HL-60 (cell line): ENCODE measurements around the gene BCAS3.
"Not testable (repeated sequence)": the region's sequence is repeated elsewhere in the genome, so short reads cannot be mapped to it uniquely, and the experiment has no call there.

Experiments
- DNase-seq, 2 experiments: peaks; one replicate each; pipeline ENCODE4 v3.0.0-alpha.2; 2010 to 2020; ENCODE audit warnings: low read depth in 1 of 2, low spot score in 1 of 2
- H3K27ac ChIP-seq: fragments of 250-450 bp; sonication (Bioruptor Pico); replicated peaks from 2 replicates; pipeline ENCODE4 v1.5.1; 2020; ENCODE audit warnings: mild to moderate bottlenecking, moderate library complexity
- H3K27me3 ChIP-seq: fragments of 250-450 bp; sonication (Bioruptor Pico); 2 replicates; pipeline ENCODE4 v1.5.1; 2021; ENCODE audit warnings: mild to moderate bottlenecking, moderate library complexity; ENCODE audit not compliant: insufficient read depth, poor library complexity, severe bottlenecking
- H3K4me3 ChIP-seq: replicated peaks from 2 replicates; pipeline ENCODE4 v1.5.1; 2011; ENCODE audit warnings: mild to moderate bottlenecking, control low read depth, low read length; ENCODE audit not compliant: insufficient read depth
- GABPA ChIP-seq: IDR thresholded peaks from 2 replicates; pipeline ENCODE4 v1.6.1; 2012; ENCODE audit warnings: low read depth
- POLR2AphosphoS5 ChIP-seq: IDR thresholded peaks from 2 replicates; pipeline ENCODE4 v1.6.1; 2012; ENCODE audit warnings: low read depth
- SPI1 ChIP-seq: IDR thresholded peaks from 2 replicates; pipeline ENCODE4 v1.6.1; 2012; ENCODE audit warnings: low read depth, mild to moderate bottlenecking, borderline replicate concordance
- TF ChIP-seq, protein P1 (sequence below): IDR thresholded peaks from one replicate; pipeline ENCODE4 v1.5.1; 2011; ENCODE audit warnings: low read length, control low read depth, inconsistent platforms; ENCODE audit not compliant: insufficient read depth
- TF ChIP-seq, protein P2 (sequence below): IDR thresholded peaks from 2 replicates; pipeline ENCODE4 v1.6.1; 2012; ENCODE audit warnings: low read depth; ENCODE audit not compliant: insufficient replicate concordance

BCAS3 gene

DNA sequence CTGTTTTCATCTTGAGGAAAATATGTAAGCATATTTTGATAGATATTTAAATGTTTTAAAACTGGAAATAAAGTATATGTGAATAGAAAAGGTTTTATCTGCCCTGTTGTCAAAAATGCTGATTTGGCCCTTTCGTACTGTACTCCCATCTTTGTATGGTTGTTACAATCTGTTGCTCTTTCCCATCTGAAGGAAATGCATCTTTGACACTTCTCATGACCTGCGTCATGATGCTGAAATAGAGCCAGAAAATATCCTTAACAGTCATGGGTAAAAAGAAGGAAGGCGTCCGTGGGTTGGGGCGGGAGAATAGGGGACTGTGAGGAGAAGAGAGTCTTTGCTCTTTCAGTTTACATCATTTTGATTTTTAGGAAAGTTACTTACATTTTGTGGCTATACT is 327.7 kb downstream of the BCAS3 start:
- H3K27ac ChIP-seq, result no peak overlapping the region
- H3K4me3 ChIP-seq, result no peak overlapping the region
- no peak for DNase-seq

DNA sequence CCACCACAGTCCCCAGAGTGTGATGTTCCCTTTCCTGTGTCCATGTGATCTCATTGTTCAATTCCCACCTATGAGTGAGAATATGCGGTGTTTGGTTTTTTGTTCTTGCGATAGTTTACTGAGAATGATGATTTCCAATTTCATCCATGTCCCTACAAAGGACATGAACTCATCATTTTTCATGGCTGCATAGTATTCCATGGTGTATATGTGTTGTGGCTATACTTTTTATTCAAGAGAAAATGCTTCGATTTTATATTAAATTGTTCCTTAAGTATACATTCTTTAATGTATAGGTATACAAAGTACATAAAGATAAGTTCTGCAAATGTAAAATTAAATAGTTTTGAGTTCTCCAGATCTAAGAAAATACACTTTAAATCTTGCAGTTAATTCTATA is 328.3 kb downstream of the BCAS3 start:
- not testable (repeated sequence) for DNase-seq, H3K27me3 ChIP-seq, H3K27ac ChIP-seq, H3K4me3 ChIP-seq

More for the DNA sequence above, 327.7 kb downstream of the BCAS3 start:
- TF ChIP-seq SPI1 (no peak), GABPA (no peak), POLR2AphosphoS5 (no peak)
- TF ChIP-seq, protein P1, sequence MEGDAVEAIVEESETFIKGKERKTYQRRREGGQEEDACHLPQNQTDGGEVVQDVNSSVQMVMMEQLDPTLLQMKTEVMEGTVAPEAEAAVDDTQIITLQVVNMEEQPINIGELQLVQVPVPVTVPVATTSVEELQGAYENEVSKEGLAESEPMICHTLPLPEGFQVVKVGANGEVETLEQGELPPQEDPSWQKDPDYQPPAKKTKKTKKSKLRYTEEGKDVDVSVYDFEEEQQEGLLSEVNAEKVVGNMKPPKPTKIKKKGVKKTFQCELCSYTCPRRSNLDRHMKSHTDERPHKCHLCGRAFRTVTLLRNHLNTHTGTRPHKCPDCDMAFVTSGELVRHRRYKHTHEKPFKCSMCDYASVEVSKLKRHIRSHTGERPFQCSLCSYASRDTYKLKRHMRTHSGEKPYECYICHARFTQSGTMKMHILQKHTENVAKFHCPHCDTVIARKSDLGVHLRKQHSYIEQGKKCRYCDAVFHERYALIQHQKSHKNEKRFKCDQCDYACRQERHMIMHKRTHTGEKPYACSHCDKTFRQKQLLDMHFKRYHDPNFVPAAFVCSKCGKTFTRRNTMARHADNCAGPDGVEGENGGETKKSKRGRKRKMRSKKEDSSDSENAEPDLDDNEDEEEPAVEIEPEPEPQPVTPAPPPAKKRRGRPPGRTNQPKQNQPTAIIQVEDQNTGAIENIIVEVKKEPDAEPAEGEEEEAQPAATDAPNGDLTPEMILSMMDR, result no peak
- TF ChIP-seq, protein P2, sequence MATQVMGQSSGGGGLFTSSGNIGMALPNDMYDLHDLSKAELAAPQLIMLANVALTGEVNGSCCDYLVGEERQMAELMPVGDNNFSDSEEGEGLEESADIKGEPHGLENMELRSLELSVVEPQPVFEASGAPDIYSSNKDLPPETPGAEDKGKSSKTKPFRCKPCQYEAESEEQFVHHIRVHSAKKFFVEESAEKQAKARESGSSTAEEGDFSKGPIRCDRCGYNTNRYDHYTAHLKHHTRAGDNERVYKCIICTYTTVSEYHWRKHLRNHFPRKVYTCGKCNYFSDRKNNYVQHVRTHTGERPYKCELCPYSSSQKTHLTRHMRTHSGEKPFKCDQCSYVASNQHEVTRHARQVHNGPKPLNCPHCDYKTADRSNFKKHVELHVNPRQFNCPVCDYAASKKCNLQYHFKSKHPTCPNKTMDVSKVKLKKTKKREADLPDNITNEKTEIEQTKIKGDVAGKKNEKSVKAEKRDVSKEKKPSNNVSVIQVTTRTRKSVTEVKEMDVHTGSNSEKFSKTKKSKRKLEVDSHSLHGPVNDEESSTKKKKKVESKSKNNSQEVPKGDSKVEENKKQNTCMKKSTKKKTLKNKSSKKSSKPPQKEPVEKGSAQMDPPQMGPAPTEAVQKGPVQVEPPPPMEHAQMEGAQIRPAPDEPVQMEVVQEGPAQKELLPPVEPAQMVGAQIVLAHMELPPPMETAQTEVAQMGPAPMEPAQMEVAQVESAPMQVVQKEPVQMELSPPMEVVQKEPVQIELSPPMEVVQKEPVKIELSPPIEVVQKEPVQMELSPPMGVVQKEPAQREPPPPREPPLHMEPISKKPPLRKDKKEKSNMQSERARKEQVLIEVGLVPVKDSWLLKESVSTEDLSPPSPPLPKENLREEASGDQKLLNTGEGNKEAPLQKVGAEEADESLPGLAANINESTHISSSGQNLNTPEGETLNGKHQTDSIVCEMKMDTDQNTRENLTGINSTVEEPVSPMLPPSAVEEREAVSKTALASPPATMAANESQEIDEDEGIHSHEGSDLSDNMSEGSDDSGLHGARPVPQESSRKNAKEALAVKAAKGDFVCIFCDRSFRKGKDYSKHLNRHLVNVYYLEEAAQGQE, result no peak
- H3K27me3 ChIP-seq, result peaks cover 3% of the 10 kb centered on the region

DNA sequence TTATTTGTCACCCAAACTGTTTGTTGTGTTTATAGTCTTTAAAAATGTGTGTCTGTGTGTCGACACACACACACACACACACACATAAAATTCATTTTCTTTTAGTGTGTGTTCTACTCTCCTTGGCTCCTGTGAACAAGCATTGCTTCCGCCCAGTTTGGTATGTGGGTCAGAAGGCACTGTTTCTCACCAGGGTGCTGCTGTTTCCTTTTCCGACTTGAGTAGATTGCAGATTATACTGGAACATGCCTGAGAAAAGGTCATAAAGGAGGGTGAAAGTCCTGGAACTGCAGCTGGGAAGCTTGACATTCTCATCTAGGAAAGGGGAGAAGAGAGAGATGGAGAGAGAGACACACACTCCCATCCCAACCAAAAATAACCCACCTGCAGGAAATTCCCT is 330.3 kb downstream of the BCAS3 start:
- no peak for DNase-seq
- TF ChIP-seq POLR2AphosphoS5 (no peak), GABPA (no peak), SPI1 (no peak)
- TF ChIP-seq, protein P1, result no peak
- TF ChIP-seq, protein P2, result no peak

DNA sequence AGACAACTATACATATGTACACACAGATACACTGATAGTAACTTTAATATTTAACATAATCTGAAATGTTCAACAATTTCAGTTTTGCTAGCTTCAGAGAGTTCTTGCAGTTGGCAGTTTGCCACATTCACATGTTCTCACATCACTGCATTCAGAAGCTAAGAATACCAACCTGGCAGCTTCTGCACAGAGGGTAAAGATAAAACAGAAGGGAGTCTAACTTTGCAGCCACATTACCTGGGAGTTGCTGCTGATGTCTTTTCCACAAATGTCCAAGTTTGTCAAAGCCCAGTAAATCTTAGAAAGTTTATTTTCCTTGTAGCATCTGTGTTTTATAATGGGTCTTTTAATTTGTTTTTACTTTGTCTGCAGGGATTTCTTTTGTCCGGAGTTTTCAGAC is 332.0 kb downstream of the BCAS3 start:
- H3K27ac ChIP-seq, result no peak overlapping the region
- H3K27me3 ChIP-seq, result no peaks in the 10 kb centered on the region
- TF ChIP-seq, protein P1, result no peak
- TF ChIP-seq GABPA (no peak), SPI1 (no peak), POLR2AphosphoS5 (no peak)
- TF ChIP-seq, protein P2, result no peak
- H3K4me3 ChIP-seq, result no peak overlapping the region
- no peak for DNase-seq

More for the DNA sequence above, 330.3 kb downstream of the BCAS3 start:
- Histone ChIP-seq H3K27ac (no peak overlapping the region), H3K27me3 (no peaks in the 10 kb centered on the region), H3K4me3 (no peak overlapping the region)
